ENCODE results near the gene CTCFL. TPM values are rescaled to one million over a fixed set of nuclear protein-coding genes. Genes with fewer than 3 reads are reported as not detected.

The CTCFL gene
- total and polyA plus RNA-seq, 2 of the 13 experiments (the other 11 are each of a cell fraction or from before 2014, with no cell fraction given), result 0.04 TPM; not detected in 1

DNA sequence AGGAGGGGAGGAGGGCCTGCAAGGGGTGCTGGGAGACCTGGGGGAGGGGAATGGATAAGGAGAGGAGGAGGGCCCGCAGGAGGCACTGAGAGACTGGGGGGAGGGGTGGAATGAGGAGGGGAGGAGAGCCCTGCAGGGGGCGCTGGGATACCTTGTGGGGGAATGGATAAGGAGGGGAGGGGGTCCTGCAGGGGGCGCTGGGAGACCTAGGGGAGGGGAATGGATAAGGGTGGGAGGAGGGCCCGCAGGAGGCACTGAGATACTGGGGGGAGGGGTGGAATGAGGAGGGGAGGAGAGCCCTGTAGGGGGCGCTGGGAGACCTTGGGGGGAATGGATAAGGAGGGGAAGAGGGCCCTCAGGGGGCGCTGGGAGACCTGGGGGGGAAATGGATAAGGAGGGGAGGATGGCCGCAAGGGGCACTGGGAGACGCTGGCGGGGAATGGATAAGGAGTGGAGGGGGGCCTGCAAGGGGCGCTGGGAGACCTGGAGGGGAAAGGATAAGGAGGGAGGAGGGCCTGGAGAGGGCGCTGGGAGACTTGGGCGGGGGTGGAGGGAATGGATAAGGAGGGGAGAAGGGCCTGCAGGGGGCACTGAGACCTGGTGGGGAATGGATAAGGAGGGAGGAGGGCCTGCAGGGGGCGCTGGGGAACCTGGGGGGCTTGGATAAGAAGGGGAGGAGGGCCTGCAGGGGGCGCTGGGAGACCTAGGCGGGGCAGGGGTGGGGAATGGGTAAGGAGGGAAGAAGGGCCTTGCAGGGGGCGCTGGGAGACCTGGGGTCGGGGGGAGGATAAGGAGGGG is 1.3 kb upstream of the CTCFL start (continued):
- TF ChIP-seq MZF1 (CRISPR knock-in tag; IDR thresholded peaks at IDR 0.05; ENCODE audit: borderline replicate concordance) (no peak), ZSCAN29 (CRISPR knock-in tag; conservative IDR thresholded peaks at IDR 0.05) (0 out of 2 replicates have a peak, but pooled peaks have one; percentile 12), ZNF556 (CRISPR knock-in tag; IDR thresholded peaks at IDR 0.05; ENCODE audit: borderline replicate concordance) (0 out of 2 replicates have a peak, but pooled peaks have one; percentile 39), ZFX (CRISPR knock-in tag; IDR thresholded peaks at IDR 0.05; ENCODE audit: low read depth) (peak; percentile 36; the same call in 1 of the 2 replicates), MTA1 (CRISPR knock-in tag; IDR thresholded peaks at IDR 0.05; ENCODE audit: borderline replicate concordance) (peak; percentile 17; the same call in 1 of the 2 replicates), CEBPG (CRISPR knock-in tag; IDR thresholded peaks at IDR 0.05) (no peak), ZMYM4 (CRISPR knock-in tag; IDR thresholded peaks at IDR 0.05) (no peak), SMC3 (IDR thresholded peaks at IDR 0.05; ENCODE audit: low read length) (peak; percentile 65)
- TF ChIP-seq, protein P1, sequence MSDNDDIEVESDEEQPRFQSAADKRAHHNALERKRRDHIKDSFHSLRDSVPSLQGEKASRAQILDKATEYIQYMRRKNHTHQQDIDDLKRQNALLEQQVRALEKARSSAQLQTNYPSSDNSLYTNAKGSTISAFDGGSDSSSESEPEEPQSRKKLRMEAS (IDR thresholded peaks at IDR 0.05), result peak; percentile 9; the same call in 1 of the 2 replicates
- TF ChIP-seq, protein P2, sequence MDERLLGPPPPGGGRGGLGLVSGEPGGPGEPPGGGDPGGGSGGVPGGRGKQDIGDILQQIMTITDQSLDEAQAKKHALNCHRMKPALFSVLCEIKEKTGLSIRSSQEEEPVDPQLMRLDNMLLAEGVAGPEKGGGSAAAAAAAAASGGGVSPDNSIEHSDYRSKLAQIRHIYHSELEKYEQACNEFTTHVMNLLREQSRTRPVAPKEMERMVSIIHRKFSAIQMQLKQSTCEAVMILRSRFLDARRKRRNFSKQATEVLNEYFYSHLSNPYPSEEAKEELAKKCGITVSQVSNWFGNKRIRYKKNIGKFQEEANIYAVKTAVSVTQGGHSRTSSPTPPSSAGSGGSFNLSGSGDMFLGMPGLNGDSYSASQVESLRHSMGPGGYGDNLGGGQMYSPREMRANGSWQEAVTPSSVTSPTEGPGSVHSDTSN (CRISPR knock-in tag; IDR thresholded peaks at IDR 0.05), result 0 out of 2 replicates have a peak, but pooled peaks have one; percentile 6
- TF ChIP-seq, protein P3, sequence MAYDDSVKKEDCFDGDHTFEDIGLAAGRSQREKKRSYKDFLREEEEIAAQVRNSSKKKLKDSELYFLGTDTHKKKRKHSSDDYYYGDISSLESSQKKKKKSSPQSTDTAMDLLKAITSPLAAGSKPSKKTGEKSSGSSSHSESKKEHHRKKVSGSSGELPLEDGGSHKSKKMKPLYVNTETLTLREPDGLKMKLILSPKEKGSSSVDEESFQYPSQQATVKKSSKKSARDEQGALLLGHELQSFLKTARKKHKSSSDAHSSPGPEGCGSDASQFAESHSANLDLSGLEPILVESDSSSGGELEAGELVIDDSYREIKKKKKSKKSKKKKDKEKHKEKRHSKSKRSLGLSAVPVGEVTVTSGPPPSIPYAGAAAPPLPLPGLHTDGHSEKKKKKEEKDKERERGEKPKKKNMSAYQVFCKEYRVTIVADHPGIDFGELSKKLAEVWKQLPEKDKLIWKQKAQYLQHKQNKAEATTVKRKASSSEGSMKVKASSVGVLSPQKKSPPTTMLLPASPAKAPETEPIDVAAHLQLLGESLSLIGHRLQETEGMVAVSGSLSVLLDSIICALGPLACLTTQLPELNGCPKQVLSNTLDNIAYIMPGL (CRISPR knock-in tag; IDR thresholded peaks at IDR 0.05; ENCODE audit: borderline replicate concordance in 1 of 2, low read depth in 1 of 2), result peak in 1 of 2 experiments; percentile 55; a peak in 1 of 4 replicates
